Gastrocnemius medialis (tissue), 4 donors: Measurements from ENCODE around the gene PRRC2C. TPM values are rescaled to one million over a fixed set of nuclear protein-coding genes. Genes with fewer than 3 reads are reported as not detected.

Experiments used
- ATAC-seq, 2 donors: fragments of 150-250 bp; one replicate each; pipeline ENCODE4 v1.9.1; 2016
- DNase-seq, 2 donors: peaks; one replicate each; pipeline ENCODE4 v3.0.0-alpha.2; 2019
- H3K27ac ChIP-seq, 4 donors: fragments of 200-600 bp; sonication (generic); 1 replicate in 1 of 4; 2 replicates in 3 of 4; pipeline ENCODE4 v1.5.1; 2016 to 2018; ENCODE audit warnings: mild to moderate bottlenecking in 2 of 4, moderate library complexity in 1 of 4
- H3K27me3 ChIP-seq, 3 donors: fragments of 200-600 bp; sonication (generic) in 2 of 3; 1 replicate in 1 of 3; 2 replicates in 2 of 3; pipeline versions ENCODE4 v1.5.1 to v1.6.0; 2016 to 2019; ENCODE audit warnings: mild to moderate bottlenecking in 1 of 3, moderate library complexity in 1 of 3
- H3K36me3 ChIP-seq, 2 donors: fragments of 200-600 bp; sonication (generic) in 1 of 2; one replicate each; pipeline ENCODE4 v1.5.1; 2017 to 2018
- H3K4me1 ChIP-seq, 2 donors: fragments of 200-600 bp; sonication (generic) in 1 of 2; one replicate each; pipeline ENCODE4 v1.5.1; 2016 to 2017; ENCODE audit warnings: mild to moderate bottlenecking in 2 of 2
- H3K4me3 ChIP-seq, 4 donors: fragments of 200-600 bp; sonication (generic) in 3 of 4; 1 replicate in 1 of 4; 2 replicates in 3 of 4; pipeline ENCODE4 v1.5.1; 2016 to 2019; ENCODE audit warnings: mild to moderate bottlenecking in 2 of 4
- H3K9me3 ChIP-seq, 3 donors: fragments of 200-600 bp; sonication (generic) in 2 of 3; 1 replicate in 1 of 3; 2 replicates in 2 of 3; pipeline ENCODE4 v1.5.1; 2016 to 2019
- POLR2A ChIP-seq, 2 donors: fragments of 450-650 bp; IDR thresholded peaks; one replicate each; pipeline ENCODE4 v1.6.1; 2017; ENCODE audit warnings: antibody characterized with exemption in 2 of 2, mild to moderate bottlenecking in 2 of 2, moderate library complexity in 2 of 2
- in situ Hi-C, 4 donors: fragments of 200-750 bp; cut with MboI; loops; one replicate each; pipeline versions ENCODE4 v1.15.0 to v1.8.0; 2017; ENCODE audit warnings: low sequenced_read_pairs in 4 of 4
- intact Hi-C: fragments of 100-400 bp; cut with DNase I; formaldehyde crosslinking; loops from one replicate; pipeline ENCODE4 v1.15.1; 2023; ENCODE audit warnings: low total_unique reads
- total RNA-seq, 4 donors: library from RNA; depleted of rRNA; stranded (reverse); fragments of >200 nt; gene quantifications; one replicate each; pipeline versions ENCODE4 v1.1.0 to v1.2.3, GENCODE V29; 2016
- TF ChIP-seq, protein P1 (sequence below), 5 experiments: fragments of 450-650 bp in 3 of 5; fragments of 200-600 bp in 2 of 5; sonication (generic) in 2 of 5; IDR thresholded peaks in 4 of 5; conservative IDR thresholded peaks in 1 of 5; 1 replicate in 4 of 5; 2 replicates in 1 of 5; pipeline ENCODE4 v1.5.1; 2016 to 2019; ENCODE audit warnings: antibody characterized with exemption in 5 of 5, mild to moderate bottlenecking in 3 of 5, moderate library complexity in 3 of 5

PRRC2C gene
- total RNA-seq, 4 donors from 2014 or later, result 40.9 to 45.7 (median 42.0) TPM

DNA sequence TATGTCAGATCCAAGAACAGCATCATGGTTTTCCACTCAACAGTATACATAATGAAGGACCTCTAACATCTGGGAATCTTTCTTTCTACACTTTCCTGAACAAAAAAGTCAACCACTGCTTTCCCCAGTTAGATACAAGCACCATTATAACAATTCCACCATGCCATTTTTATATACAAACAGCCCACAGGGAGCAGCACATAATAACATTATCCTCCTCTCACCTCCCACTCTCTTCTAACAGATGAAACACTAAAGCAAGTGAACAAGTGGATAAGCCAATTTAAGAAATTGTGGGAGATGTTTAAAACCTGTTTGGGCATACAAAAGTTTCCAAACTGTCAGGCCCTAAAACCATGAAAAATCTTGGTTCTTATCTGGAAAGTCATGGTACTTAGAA lies 29.4 kb upstream of the PRRC2C start:
- DNase-seq (no peak), ATAC-seq (no peak)
- TF ChIP-seq, protein P1, sequence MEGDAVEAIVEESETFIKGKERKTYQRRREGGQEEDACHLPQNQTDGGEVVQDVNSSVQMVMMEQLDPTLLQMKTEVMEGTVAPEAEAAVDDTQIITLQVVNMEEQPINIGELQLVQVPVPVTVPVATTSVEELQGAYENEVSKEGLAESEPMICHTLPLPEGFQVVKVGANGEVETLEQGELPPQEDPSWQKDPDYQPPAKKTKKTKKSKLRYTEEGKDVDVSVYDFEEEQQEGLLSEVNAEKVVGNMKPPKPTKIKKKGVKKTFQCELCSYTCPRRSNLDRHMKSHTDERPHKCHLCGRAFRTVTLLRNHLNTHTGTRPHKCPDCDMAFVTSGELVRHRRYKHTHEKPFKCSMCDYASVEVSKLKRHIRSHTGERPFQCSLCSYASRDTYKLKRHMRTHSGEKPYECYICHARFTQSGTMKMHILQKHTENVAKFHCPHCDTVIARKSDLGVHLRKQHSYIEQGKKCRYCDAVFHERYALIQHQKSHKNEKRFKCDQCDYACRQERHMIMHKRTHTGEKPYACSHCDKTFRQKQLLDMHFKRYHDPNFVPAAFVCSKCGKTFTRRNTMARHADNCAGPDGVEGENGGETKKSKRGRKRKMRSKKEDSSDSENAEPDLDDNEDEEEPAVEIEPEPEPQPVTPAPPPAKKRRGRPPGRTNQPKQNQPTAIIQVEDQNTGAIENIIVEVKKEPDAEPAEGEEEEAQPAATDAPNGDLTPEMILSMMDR (IDR thresholded peaks at IDR 0.05 in 4 of 5, conservative IDR thresholded peaks at IDR 0.05 in 1 of 5), result no peak
- TF ChIP-seq POLR2A (IDR thresholded peaks at IDR 0.05), result no peak
- H3K27me3 ChIP-seq, result no peaks in the 10 kb centered on the region
- in situ Hi-C loops (no loop called here), intact Hi-C loops (no loop called here)
- H3K9me3 ChIP-seq, result no peaks in the 10 kb centered on the region
- no peaks in the 10 kb centered on the region for H3K4me1 ChIP-seq
- H3K27ac ChIP-seq, result no peak overlapping the region
- no peak overlapping the region for H3K4me3 ChIP-seq
- H3K36me3 ChIP-seq, result no peaks in the 10 kb centered on the region

GRCh38 chr1:171457412-171457811 lies 27.9 kb upstream of the PRRC2C start:
- no peaks in the 10 kb centered on the region for H3K27me3 ChIP-seq
- no peak overlapping the region for H3K27ac ChIP-seq
- H3K9me3 ChIP-seq, result no peaks in the 10 kb centered on the region
- no peak overlapping the region for H3K4me3 ChIP-seq
- intact Hi-C loops (no loop called here), in situ Hi-C loops (no loop called here)
- H3K36me3 ChIP-seq, result no peaks in the 10 kb centered on the region
- DNase-seq, result no peak
- TF ChIP-seq POLR2A (IDR thresholded peaks at IDR 0.05), result no peak
- TF ChIP-seq, protein P1 (IDR thresholded peaks at IDR 0.05 in 4 of 5, conservative IDR thresholded peaks at IDR 0.05 in 1 of 5), result no peak
- H3K4me1 ChIP-seq, result no peaks in the 10 kb centered on the region
- no peak for ATAC-seq

DNA sequence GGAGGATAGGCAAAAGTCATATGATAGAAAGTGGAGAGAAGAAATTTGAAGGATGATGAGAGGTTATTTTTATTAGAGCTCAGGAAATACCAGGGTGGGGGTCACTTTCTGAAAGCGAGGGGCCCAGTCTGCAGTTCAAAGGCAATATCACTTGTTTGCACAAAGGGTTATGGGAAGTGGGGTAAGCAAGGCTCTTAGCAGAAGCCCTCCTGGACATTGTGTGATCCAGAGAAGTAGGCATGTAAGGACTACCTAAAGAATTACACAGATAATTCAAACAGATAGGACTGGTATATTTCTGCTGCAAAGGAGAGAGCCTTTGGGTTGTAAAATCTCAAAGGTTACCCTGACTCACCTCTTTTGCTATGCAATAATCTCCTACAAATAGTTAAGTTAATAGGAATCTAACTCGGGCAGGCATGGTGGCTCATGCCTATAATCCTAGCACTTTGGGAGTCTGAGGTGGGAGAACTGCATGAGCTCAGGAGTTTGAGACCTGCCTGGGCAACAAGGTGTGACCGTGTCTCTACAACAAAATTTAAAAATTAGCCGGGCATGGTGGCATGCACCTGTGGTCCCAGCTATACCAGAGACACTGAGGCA lies 25.2 kb upstream of the PRRC2C start:
- TF ChIP-seq POLR2A (IDR thresholded peaks at IDR 0.05), result no peak
- TF ChIP-seq, protein P1 (IDR thresholded peaks at IDR 0.05 in 4 of 5, conservative IDR thresholded peaks at IDR 0.05 in 1 of 5), result no peak
- Histone ChIP-seq H3K4me3 (no peak overlapping the region), H3K36me3 (no peaks in the 10 kb centered on the region), H3K27ac (no peak overlapping the region), H3K4me1 (no peaks in the 10 kb centered on the region), H3K27me3 (no peaks in the 10 kb centered on the region), H3K9me3 (no peaks in the 10 kb centered on the region)
- intact Hi-C loops (no loop called here), in situ Hi-C loops (no loop called here)
- ATAC-seq, result no peak
- DNase-seq, result no peak

DNA sequence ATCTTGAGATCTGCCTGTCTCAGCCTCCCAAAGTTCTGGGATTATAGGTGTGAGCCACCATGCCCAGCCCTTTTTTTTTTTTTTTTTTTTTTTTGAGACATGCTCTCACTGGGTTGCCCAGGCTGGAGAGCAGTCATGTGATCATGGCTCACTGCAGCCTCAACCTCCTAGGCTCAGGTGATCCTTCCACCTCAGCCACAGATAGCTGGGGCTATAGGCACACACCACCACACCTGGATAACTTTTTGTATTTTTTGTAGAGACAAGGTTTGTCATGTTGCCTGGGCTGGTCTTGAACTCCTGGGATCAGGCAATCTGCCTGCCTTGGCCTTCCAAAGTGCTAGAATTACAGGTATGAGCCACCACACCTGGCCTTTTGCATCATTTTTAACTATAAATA lies 17.7 kb upstream of the PRRC2C start:
- H3K27ac ChIP-seq, result no peak overlapping the region
- TF ChIP-seq POLR2A (IDR thresholded peaks at IDR 0.05), result no peak
- TF ChIP-seq, protein P1 (IDR thresholded peaks at IDR 0.05 in 4 of 5, conservative IDR thresholded peaks at IDR 0.05 in 1 of 5), result no peak
- no peak for DNase-seq

More for the DNA sequence above, 17.7 kb upstream of the PRRC2C start:
- Histone ChIP-seq H3K4me3 (no peak overlapping the region), H3K9me3 (no peaks in the 10 kb centered on the region), H3K4me1 (no peaks in the 10 kb centered on the region), H3K27me3 (no peaks in the 10 kb centered on the region), H3K36me3 (no peaks in the 10 kb centered on the region)
- in situ Hi-C loops (no loop called here), intact Hi-C loops (no loop called here)
- no peak for ATAC-seq
